Peyer's patch (tissue), 4 donors: ENCODE measurements around the gene PHF3. TPM values are rescaled to one million over a fixed set of nuclear protein-coding genes. Genes with fewer than 3 reads are reported as not detected.

Source experiments
- DNase-seq, 3 donors: peaks; one replicate each; pipeline ENCODE4 v3.0.0-alpha.2; 2017 to 2019
- H3K27ac ChIP-seq, 4 donors: fragments of 200-600 bp; sonication (generic); one replicate each; pipeline ENCODE4 v1.5.1; 2016 to 2019
- H3K27me3 ChIP-seq, 2 donors: fragments of 200-600 bp; sonication (generic); one replicate each; pipeline ENCODE4 v1.5.1; 2019
- H3K36me3 ChIP-seq, 3 donors: fragments of 200-600 bp; sonication (generic); one replicate each; pipeline ENCODE4 v1.5.1; 2016 to 2019
- H3K4me1 ChIP-seq, 4 donors: fragments of 200-600 bp; sonication (generic); one replicate each; pipeline ENCODE4 v1.5.1; 2016 to 2019
- H3K4me3 ChIP-seq, 4 donors: fragments of 200-600 bp; sonication (generic); 1 replicate in 3 of 4; 2 replicates in 1 of 4; pipeline ENCODE4 v1.5.1; 2016 to 2019; ENCODE audit warnings: mild to moderate bottlenecking in 1 of 4
- H3K9me3 ChIP-seq, 4 donors: fragments of 200-600 bp; sonication (generic); one replicate each; pipeline ENCODE4 v1.5.1; 2016 to 2019; ENCODE audit warnings: mild to moderate bottlenecking in 1 of 4
- POLR2A ChIP-seq, 2 donors: fragments of 450-650 bp; IDR thresholded peaks; one replicate each; pipeline ENCODE4 v1.5.1; 2017; ENCODE audit warnings: antibody characterized with exemption in 2 of 2, mild to moderate bottlenecking in 2 of 2, moderate library complexity in 2 of 2
- total RNA-seq, 4 donors: library from RNA; depleted of rRNA; stranded (reverse); fragments of >200 nt; gene quantifications; one replicate each; pipeline ENCODE4 v1.1.0, GENCODE V29; 2016
- TF ChIP-seq, protein P1 (sequence below), 6 experiments: fragments of 450-650 bp in 4 of 6; fragments of 200-600 bp in 2 of 6; sonication (generic) in 1 of 6; IDR thresholded peaks; one replicate each; pipeline ENCODE4 v1.5.1; 2017 to 2019; ENCODE audit warnings: antibody characterized with exemption in 6 of 6, mild to moderate bottlenecking in 3 of 6, moderate library complexity in 1 of 6

Gene PHF3
- total RNA-seq, 4 donors from 2014 or later = 62.1 to 150 (median 78.2) TPM

DNA sequence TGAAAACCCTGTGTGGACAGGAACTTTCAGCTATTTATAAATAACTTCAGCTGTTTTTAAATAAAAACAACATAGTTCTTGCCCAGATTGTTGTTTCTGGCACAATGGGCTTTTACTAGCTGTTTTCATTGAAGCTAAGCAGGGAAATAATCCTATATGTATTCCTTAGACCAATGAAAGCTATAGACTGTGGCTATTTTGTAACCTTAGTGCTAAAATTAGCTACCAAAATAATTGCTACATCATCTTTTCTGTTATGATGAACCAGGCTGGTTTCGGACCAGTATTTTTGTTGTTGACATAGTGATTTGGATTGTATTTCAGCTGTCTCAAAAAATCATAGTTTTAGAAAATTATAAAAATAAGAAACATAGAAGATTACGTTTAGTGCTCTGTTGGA is 13.7 kb downstream of the PHF3 start:
- Histone ChIP-seq H3K27ac (no peak overlapping the region), H3K27me3 (no peaks in the 10 kb centered on the region), H3K4me1 (peaks cover 0 to 20% (median 3%) of the 10 kb centered on the region in 4 donors)

DNA sequence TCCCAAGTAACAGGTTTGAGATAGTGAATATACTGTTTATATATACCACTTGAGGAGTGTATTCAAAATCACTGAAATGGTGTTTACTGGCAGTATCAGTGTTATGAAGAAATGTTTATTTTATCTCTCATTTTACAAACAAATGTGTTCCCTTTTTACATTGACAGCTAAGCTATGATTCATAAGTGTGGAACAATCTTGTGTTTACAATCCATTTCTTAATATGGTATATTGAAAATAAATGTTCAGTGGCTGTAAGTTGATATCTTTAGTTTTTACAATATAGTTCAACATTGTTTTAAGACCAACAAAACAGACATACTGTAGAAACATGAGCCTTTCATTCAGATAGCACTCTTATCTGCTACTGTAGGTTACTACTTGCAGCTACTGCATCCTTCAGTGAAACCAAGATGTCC is 14.3 kb downstream of the PHF3 start:
- no peaks in the 10 kb centered on the region for H3K9me3 ChIP-seq
- no peak overlapping the region for H3K4me3 ChIP-seq
- no peaks in the 10 kb centered on the region for H3K27me3 ChIP-seq
- TF ChIP-seq POLR2A (IDR thresholded peaks at IDR 0.05) = no peak
- TF ChIP-seq, protein P1, sequence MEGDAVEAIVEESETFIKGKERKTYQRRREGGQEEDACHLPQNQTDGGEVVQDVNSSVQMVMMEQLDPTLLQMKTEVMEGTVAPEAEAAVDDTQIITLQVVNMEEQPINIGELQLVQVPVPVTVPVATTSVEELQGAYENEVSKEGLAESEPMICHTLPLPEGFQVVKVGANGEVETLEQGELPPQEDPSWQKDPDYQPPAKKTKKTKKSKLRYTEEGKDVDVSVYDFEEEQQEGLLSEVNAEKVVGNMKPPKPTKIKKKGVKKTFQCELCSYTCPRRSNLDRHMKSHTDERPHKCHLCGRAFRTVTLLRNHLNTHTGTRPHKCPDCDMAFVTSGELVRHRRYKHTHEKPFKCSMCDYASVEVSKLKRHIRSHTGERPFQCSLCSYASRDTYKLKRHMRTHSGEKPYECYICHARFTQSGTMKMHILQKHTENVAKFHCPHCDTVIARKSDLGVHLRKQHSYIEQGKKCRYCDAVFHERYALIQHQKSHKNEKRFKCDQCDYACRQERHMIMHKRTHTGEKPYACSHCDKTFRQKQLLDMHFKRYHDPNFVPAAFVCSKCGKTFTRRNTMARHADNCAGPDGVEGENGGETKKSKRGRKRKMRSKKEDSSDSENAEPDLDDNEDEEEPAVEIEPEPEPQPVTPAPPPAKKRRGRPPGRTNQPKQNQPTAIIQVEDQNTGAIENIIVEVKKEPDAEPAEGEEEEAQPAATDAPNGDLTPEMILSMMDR (IDR thresholded peaks at IDR 0.05) = no peak
- H3K27ac ChIP-seq = no peak overlapping the region
- no peaks in the 10 kb centered on the region for H3K36me3 ChIP-seq
- no peak for DNase-seq
- H3K4me1 ChIP-seq = peaks cover 0 to 20% (median 0%) of the 10 kb centered on the region in 4 donors

More for the DNA sequence above, 13.7 kb downstream of the PHF3 start:
- no peak overlapping the region for H3K4me3 ChIP-seq
- H3K9me3 ChIP-seq = no peaks in the 10 kb centered on the region
- TF ChIP-seq POLR2A (IDR thresholded peaks at IDR 0.05) = no peak
- TF ChIP-seq, protein P1 (IDR thresholded peaks at IDR 0.05) = no peak
- no peaks in the 10 kb centered on the region for H3K36me3 ChIP-seq
- DNase-seq = no peak

DNA sequence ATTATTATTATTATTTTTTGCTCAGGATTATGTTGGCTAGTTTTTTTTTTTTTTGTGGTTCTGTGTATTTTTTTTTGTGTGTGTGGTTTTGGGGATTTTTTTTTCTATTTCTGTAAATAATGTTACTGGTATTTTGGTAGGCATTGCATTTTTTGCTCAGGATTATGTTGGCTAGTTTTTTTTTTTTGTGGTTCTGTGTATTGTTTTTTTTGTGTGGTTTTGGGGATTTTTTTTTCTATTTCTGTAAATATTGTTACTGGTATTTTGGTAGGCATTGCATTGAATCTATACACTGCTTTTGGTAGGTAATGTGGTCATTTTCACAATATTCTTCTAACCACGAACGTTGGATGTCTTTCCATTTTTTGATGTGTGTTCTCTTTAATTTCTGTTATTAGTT is 17.4 kb downstream of the PHF3 start:
- H3K4me1 ChIP-seq = peaks cover 0 to 35% (median 3%) of the 10 kb centered on the region in 4 donors
- no peak for DNase-seq
- H3K9me3 ChIP-seq = no peaks in the 10 kb centered on the region
- TF ChIP-seq POLR2A (IDR thresholded peaks at IDR 0.05) = no peak
- TF ChIP-seq, protein P1 (IDR thresholded peaks at IDR 0.05) = no peak
- no peak overlapping the region for H3K4me3 ChIP-seq
- no peaks in the 10 kb centered on the region for H3K36me3 ChIP-seq
- no peaks in the 10 kb centered on the region for H3K27me3 ChIP-seq
- no peak overlapping the region for H3K27ac ChIP-seq

DNA sequence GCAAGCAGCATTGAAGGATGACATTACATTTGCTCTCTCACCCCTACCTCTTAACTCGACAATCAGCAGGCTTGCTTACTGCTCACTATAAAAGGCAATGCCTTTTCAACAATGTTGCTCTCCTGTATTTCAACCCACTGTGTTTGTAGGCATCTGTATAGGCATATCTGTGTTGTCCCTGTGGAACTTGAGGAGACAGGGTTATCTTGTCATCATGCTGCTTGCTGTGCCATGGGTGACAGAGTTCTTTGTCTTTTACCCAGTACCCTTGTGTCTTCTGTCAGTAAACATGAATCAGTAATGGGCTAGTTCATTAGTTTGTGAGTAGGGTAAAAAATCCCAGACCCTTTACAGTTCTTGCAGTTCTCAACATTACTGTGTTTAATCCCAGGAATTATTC is 25.2 kb downstream of the PHF3 start:
- TF ChIP-seq, protein P1 (IDR thresholded peaks at IDR 0.05) = no peak
- TF ChIP-seq POLR2A (IDR thresholded peaks at IDR 0.05) = no peak
- H3K36me3 ChIP-seq = no peaks in the 10 kb centered on the region
- peaks cover 3 to 24% (median 8%) of the 10 kb centered on the region in 4 donors for H3K4me1 ChIP-seq
- H3K27me3 ChIP-seq = no peaks in the 10 kb centered on the region
- H3K4me3 ChIP-seq = no peak overlapping the region
- no peak overlapping the region for H3K27ac ChIP-seq
- H3K9me3 ChIP-seq = no peaks in the 10 kb centered on the region
- no peak for DNase-seq

DNA sequence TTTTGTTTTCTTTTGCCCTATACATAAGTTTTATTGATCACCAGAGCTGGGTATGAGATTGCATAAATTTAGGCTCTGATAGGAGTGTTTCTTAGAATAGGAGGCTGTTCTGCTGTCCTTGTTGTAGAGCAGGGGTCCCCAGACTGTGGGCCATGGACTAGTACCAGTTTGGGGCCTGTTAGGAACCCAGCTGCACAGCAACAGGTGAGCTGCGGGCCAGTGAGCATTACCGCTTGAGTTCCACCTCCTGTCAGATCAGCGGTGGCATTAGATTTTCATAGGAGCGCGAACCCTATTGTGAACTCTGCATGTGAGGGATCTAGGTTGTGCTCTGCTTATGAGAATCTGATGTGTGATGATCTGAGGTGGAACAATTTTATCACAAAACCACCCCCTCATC is 26.2 kb downstream of the PHF3 start:
- Histone ChIP-seq H3K27ac (no peak overlapping the region), H3K4me3 (no peak overlapping the region), H3K36me3 (no peaks in the 10 kb centered on the region), H3K4me1 (peaks cover 0 to 21% (median 7%) of the 10 kb centered on the region in 4 donors), H3K27me3 (no peaks in the 10 kb centered on the region), H3K9me3 (no peaks in the 10 kb centered on the region)
- no peak for TF ChIP-seq POLR2A (IDR thresholded peaks at IDR 0.05)
- TF ChIP-seq, protein P1 (IDR thresholded peaks at IDR 0.05) = no peak
- DNase-seq = no peak
